Tibial artery (tissue), 4 donors: Measurements from ENCODE around the gene GHITM.
"Not testable (repeated sequence)": the region's sequence is repeated elsewhere in the genome, so short reads cannot be mapped to it uniquely, and the experiment has no call there.

ENCODE experiments used
- DNase-seq, 2 donors: peaks; one replicate each; pipeline ENCODE4 v3.0.0-alpha.2; 2019
- H3K27ac ChIP-seq, 2 donors: fragments of 200-600 bp; sonication (generic) in 1 of 2; 1 replicate in 1 of 2; 2 replicates in 1 of 2; pipeline ENCODE4 v1.5.1; 2018 to 2019; ENCODE audit warnings: mild to moderate bottlenecking in 1 of 2
- H3K27me3 ChIP-seq, 2 donors: fragments of 200-600 bp; sonication (generic) in 1 of 2; one replicate each; pipeline versions ENCODE4 v1.5.1 to v1.6.0; 2016 to 2019
- H3K36me3 ChIP-seq, 3 donors: fragments of 200-600 bp; sonication (generic) in 2 of 3; one replicate each; pipeline ENCODE4 v1.5.1; 2016 to 2019; ENCODE audit warnings: mild to moderate bottlenecking in 2 of 3
- H3K4me1 ChIP-seq, 4 donors: fragments of 200-600 bp; sonication (generic) in 2 of 4; 1 replicate in 3 of 4; 2 replicates in 1 of 4; pipeline ENCODE4 v1.5.1; 2016 to 2019
- H3K4me3 ChIP-seq, 2 donors: fragments of 200-600 bp; sonication (generic) in 1 of 2; 1 replicate in 1 of 2; 2 replicates in 1 of 2; pipeline ENCODE4 v1.5.1; 2018 to 2019; ENCODE audit warnings: mild to moderate bottlenecking in 2 of 2
- H3K9me3 ChIP-seq, 3 donors: fragments of 200-600 bp; sonication (generic) in 1 of 3; one replicate each; pipeline ENCODE4 v1.5.1; 2016 to 2019
- intact Hi-C: fragments of 100-400 bp; cut with DNase I; formaldehyde crosslinking; loops from one replicate; pipeline ENCODE4 v1.15.0; 2023; ENCODE audit warnings: low total_unique reads
- TF ChIP-seq, protein P1 (sequence below), 2 experiments: fragments of 200-600 bp in 1 of 2; fragments of 450-650 bp in 1 of 2; IDR thresholded peaks; one replicate each; pipeline ENCODE4 v1.5.1; 2017 to 2019; ENCODE audit warnings: antibody characterized with exemption in 2 of 2, mild to moderate bottlenecking in 1 of 2, moderate library complexity in 1 of 2

GHITM gene

DNA sequence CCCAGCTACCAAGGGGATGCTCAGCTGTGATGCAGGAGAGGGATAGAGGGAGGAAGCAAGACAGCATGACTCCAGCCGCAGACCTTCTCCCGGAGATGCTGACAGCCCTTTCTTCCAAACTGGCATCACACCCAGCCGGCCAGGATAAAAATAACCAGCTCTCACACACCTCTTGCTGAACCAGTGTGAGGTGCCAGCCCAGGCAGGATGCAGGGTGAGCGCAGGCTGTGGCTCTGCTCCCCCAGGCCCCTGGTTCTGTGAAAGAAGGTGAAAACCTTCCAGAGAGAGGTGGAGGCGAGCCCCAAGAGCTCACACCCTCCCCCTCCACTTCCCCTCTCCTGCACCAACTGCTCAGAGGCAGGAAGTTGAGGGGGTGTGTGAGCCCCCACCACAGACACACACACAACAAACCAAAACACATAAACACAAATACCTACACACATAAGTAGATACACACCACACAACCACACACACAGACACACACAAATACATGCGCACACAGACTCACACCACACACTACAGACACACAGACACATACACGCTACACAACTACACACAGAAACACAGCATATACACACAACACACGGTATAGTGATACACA, 38.3 kb downstream of the GHITM start:
- Histone ChIP-seq H3K27me3 (no peaks in the 10 kb centered on the region), H3K4me3 (no peak overlapping the region), H3K9me3 (no peaks in the 10 kb centered on the region), H3K4me1 (no peaks in the 10 kb centered on the region), H3K27ac (no peak overlapping the region), H3K36me3 (no peaks in the 10 kb centered on the region)
- TF ChIP-seq, protein P1, sequence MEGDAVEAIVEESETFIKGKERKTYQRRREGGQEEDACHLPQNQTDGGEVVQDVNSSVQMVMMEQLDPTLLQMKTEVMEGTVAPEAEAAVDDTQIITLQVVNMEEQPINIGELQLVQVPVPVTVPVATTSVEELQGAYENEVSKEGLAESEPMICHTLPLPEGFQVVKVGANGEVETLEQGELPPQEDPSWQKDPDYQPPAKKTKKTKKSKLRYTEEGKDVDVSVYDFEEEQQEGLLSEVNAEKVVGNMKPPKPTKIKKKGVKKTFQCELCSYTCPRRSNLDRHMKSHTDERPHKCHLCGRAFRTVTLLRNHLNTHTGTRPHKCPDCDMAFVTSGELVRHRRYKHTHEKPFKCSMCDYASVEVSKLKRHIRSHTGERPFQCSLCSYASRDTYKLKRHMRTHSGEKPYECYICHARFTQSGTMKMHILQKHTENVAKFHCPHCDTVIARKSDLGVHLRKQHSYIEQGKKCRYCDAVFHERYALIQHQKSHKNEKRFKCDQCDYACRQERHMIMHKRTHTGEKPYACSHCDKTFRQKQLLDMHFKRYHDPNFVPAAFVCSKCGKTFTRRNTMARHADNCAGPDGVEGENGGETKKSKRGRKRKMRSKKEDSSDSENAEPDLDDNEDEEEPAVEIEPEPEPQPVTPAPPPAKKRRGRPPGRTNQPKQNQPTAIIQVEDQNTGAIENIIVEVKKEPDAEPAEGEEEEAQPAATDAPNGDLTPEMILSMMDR (IDR thresholded peaks at IDR 0.05) = no peak
- intact Hi-C loops = no loop called here
- no peak for DNase-seq

DNA sequence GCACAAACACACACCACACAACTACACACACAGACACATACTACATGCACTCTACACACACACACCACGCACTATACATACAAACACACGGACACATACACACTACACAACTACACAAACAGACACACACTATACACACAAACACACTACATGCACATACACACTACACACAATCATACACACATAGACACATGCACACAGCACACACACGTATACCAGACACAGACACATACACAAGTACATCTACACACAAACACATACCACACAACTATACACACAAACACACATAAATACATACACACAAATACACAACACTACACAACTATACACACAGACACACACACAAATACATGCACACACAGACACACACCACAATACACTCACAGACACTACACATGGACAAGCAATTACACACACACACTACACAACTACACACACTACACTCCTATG, 38.9 kb downstream of the GHITM start:
- no peak overlapping the region for H3K4me3 ChIP-seq
- H3K27ac ChIP-seq = no peak overlapping the region
- no peak for DNase-seq
- intact Hi-C loops = no loop called here
- no peaks in the 10 kb centered on the region for H3K27me3 ChIP-seq
- H3K9me3 ChIP-seq = no peaks in the 10 kb centered on the region
- TF ChIP-seq, protein P1 (IDR thresholded peaks at IDR 0.05) = no peak
- H3K36me3 ChIP-seq = no peaks in the 10 kb centered on the region
- H3K4me1 ChIP-seq = no peaks in the 10 kb centered on the region

DNA sequence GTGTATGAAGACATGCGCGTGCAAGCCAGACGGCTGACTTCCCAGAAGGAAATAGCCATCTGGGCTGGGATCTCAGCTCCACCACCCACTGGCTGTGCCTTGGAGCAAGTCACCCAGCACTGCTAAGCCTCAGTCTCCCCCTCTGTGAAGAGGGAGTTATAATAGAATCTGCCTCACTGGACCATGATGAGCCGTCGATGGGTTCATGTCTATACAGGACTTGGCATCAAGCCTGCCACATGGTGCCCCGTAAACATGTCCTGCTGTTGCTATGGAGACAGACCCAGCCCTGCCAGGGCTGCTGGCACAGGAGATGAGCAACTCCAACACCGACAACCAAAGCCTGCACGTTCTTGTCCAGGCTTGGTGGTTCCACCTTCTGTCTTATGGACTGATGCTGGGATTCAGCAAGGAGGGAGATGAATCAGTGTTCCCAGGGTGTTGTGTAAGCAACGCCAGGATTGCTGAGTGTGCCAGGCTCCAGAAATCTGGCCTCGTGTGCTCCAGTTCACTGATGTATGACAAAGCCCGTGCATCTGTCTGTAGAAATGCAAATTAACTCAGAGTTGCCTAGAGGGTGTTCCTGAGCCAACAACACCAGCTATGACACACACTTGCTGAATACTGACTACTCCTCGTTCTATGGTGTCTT, 39.9 kb downstream of the GHITM start:
- no peak for DNase-seq
- no peak overlapping the region for H3K4me3 ChIP-seq
- no peaks in the 10 kb centered on the region for H3K27me3 ChIP-seq
- no peak overlapping the region for H3K27ac ChIP-seq
- intact Hi-C loops = no loop called here
- no peaks in the 10 kb centered on the region for H3K36me3 ChIP-seq
- H3K4me1 ChIP-seq = no peaks in the 10 kb centered on the region
- TF ChIP-seq, protein P1 (IDR thresholded peaks at IDR 0.05) = no peak
- no peaks in the 10 kb centered on the region for H3K9me3 ChIP-seq

DNA sequence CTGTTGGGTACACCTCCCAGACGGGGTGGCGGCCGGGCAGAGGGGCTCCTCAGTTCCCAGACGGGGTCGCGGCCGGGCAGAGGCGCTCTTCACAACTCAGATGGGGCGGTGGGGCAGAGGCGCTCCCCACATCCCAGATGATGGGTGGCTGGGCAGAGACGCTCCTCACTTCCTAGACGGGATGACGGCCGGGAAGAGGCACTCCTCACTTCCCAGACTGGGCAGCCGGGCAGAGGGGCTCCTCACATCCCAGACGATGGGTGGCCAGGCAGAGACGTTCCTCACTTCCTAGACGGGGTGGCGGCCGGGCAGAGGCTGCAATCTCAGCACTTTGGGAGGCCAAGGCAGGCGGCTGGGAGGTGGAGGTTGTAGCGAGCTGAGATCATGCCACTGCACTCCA, 41.1 kb downstream of the GHITM start:
- DNase-seq, H3K4me1 ChIP-seq, H3K27me3 ChIP-seq, H3K36me3 ChIP-seq, H3K9me3 ChIP-seq, H3K27ac ChIP-seq, intact Hi-C loops, H3K4me3 ChIP-seq: not testable (repeated sequence)

DNA sequence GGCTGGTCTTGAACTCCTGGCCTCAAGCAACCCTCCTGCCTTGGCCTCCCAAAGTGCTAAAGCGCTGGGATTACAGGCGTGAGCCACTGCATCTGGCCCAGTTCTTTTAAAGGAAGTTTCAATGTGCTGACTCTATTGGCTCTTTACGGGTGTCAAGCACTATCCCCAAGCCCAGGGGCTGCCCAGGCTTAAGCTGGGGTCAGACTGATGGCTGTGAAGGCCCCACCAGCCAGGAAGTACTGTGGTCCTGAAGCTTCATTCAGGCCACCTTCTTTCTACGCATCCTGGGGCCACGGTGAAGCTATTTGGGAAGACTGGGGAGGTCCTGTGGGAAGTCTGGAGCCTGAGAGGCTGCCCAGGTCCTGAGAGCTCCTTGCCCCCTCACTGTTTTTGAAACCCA, 42.3 kb downstream of the GHITM start:
- Histone ChIP-seq H3K4me1 (no peaks in the 10 kb centered on the region), H3K36me3 (no peaks in the 10 kb centered on the region), H3K9me3 (no peaks in the 10 kb centered on the region), H3K27ac (no peak overlapping the region), H3K4me3 (no peak overlapping the region), H3K27me3 (peaks cover 0 to 7% of the 10 kb centered on the region in 2 donors)
- TF ChIP-seq, protein P1 (IDR thresholded peaks at IDR 0.05) = no peak
- intact Hi-C loops = no loop called here
- no peak for DNase-seq

DNA sequence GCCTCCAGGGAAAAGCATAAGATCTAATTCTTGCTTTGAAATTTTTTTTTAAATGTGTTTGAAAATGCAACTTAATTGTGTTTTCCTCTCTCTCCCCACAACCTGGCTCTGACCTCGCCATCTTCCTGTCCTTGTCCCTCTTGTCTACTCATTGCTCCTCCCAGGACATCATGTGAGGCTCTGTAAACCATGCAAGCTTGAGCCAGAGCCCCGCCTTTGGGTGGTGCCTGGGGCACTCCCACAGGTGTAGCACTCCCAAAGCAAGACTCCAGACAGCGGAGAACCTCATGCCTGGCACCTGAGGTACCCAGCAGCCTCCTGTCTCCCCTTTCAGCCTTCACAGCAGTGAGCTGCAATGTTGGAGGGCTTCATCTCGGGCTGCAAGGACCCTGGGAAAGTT, 45.2 kb downstream of the GHITM start:
- Histone ChIP-seq H3K4me1 (no peaks in the 10 kb centered on the region), H3K36me3 (no peaks in the 10 kb centered on the region), H3K27me3 (peaks cover 0 to 20% of the 10 kb centered on the region in 2 donors), H3K27ac (no peak overlapping the region), H3K9me3 (no peaks in the 10 kb centered on the region), H3K4me3 (no peak overlapping the region)
- intact Hi-C loops = no loop called here
- TF ChIP-seq, protein P1 (IDR thresholded peaks at IDR 0.05) = no peak
- no peak for DNase-seq
